GM13977 (cell line): Measurements from ENCODE around the gene ZNF76.
A peak's percentile ranks its signal among the peaks of the same experiment; 100 is the strongest.

Source experiments
- DNase-seq: peaks from one replicate; pipeline ENCODE4 v3.0.0; 2012; ENCODE audit warnings: low spot score
- in situ Hi-C: fragments of 300-500 bp; cut with MboI; formaldehyde crosslinking; loops from one replicate; pipeline ENCODE4 v1.12.0; 2022; ENCODE audit warnings: low sequenced_read_pairs, low pct_unique_long_range_greater_than_20kb, mixed read lengths, inconsistent platforms; ENCODE audit not compliant: unreplicated experiment
- TF ChIP-seq, protein P1 (sequence below): IDR thresholded peaks from 2 replicates; pipeline ENCODE4 v1.5.1; 2012; ENCODE audit warnings: mild to moderate bottlenecking, control low read depth; ENCODE audit not compliant: insufficient read depth; ENCODE audit errors: extremely low read depth, missing control alignments

ZNF76 gene

DNA sequence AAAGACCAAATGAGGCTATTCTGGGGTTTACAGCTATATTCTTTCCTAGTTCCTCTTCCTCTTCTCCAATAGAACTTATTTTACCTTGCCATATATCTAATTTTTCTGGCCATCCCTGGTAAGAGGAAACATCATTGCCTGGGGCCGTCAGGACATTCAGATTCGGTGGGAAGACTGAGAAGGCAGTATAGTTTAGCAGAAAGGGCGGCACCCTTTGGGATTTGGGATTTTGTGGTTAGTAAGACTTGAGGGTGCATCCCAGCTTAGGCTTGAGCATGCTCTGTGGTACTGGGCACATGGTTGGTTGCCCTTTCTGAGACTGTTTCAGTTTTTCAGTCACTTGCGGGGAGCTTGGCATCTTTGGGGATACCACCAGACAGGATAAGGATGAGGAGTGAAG is 24.6 kb upstream of the ZNF76 start:
- in situ Hi-C loops = no loop called here
- TF ChIP-seq, protein P1, sequence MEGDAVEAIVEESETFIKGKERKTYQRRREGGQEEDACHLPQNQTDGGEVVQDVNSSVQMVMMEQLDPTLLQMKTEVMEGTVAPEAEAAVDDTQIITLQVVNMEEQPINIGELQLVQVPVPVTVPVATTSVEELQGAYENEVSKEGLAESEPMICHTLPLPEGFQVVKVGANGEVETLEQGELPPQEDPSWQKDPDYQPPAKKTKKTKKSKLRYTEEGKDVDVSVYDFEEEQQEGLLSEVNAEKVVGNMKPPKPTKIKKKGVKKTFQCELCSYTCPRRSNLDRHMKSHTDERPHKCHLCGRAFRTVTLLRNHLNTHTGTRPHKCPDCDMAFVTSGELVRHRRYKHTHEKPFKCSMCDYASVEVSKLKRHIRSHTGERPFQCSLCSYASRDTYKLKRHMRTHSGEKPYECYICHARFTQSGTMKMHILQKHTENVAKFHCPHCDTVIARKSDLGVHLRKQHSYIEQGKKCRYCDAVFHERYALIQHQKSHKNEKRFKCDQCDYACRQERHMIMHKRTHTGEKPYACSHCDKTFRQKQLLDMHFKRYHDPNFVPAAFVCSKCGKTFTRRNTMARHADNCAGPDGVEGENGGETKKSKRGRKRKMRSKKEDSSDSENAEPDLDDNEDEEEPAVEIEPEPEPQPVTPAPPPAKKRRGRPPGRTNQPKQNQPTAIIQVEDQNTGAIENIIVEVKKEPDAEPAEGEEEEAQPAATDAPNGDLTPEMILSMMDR = no peak
- DNase-seq = no peak

DNA sequence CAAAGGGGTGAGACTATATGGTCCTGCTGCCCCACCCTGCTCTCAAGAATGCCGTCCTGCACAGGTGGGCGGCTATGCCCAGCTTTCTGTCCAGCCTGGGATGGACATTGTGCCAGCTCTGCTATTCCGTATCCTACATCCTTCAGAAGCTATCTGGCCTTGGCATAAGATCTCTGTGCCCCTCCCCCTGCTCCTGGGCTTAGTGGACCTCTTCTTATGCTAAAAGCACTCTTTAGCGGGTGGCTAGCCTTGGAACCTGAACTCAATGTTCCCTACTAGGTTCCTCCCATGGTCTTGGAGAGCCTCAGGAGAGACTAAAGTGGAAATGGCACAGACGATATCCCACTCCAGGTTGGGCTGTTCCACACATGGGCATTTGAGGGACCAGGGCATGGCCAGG is 23.3 kb upstream of the ZNF76 start:
- no peak for DNase-seq
- in situ Hi-C loops = no loop called here
- TF ChIP-seq, protein P1 = no peak

DNA sequence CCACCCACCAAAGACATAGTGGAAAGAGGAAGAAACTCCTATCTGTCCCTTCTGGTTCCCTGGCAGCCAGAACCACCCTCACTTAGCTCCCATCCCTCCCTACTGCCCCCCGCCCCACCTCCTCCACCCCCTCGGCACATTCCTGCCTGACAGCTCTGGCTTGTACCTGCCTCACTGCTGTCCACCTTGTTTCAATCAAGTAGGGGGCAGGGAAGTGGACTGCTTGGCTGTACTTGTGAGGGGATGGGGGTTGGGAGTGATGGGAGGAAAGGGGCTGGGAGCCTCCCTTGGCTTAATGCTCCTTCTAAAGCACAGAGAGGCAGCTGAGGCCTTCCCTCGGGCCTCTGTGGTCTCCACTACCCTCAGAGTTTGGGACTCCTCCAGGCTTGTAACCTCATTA is 22.1 kb upstream of the ZNF76 start:
- in situ Hi-C loops = no loop called here

DNA sequence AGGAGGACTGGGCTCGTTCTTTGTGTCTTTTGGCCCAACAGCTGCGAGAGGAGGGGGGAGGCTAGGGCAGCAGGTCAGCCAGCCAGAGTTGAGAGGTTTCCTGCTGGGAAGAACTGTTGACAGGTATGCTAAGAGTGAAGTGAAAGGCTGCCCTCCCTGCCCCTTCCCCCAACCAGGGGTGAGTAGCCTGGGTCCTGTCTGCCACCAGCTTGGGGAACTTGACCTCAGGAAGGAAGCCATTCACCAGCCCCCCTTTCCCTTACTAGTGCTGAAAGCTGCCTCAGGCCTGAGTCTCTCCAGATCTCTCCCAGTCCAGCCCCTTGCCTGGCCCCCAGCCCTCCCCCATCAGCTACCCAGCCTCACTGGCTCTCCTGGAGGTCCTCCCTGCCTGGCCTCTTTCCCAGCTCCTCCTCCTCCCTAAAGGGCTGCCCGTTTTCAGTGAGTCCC is 20.7 kb upstream of the ZNF76 start:
- no peak for DNase-seq
- in situ Hi-C loops = no loop called here
- TF ChIP-seq, protein P1 = no peak

More for the DNA sequence above, 22.1 kb upstream of the ZNF76 start:
- TF ChIP-seq, protein P1 = no peak
- DNase-seq = no peak

DNA sequence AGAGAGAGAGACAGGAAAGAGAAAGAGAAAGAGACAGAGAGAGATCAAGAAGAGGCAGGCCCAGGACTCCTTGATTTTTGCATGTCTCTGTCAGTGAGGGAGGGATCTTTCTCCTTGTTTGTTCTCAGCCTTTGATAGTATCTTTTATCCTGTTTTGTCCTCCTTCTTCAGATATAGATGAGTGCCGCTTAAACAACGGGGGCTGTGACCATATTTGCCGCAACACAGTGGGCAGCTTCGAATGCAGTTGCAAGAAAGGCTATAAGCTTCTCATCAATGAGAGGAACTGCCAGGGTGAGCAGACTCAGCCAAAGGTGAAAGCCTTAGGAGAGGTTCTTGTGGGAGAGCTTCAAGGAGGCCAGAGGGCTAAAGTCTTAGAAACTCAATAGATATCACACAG is 20.0 kb upstream of the ZNF76 start:
- in situ Hi-C loops = no loop called here
- DNase-seq = no peak
- TF ChIP-seq, protein P1 = no peak

DNA sequence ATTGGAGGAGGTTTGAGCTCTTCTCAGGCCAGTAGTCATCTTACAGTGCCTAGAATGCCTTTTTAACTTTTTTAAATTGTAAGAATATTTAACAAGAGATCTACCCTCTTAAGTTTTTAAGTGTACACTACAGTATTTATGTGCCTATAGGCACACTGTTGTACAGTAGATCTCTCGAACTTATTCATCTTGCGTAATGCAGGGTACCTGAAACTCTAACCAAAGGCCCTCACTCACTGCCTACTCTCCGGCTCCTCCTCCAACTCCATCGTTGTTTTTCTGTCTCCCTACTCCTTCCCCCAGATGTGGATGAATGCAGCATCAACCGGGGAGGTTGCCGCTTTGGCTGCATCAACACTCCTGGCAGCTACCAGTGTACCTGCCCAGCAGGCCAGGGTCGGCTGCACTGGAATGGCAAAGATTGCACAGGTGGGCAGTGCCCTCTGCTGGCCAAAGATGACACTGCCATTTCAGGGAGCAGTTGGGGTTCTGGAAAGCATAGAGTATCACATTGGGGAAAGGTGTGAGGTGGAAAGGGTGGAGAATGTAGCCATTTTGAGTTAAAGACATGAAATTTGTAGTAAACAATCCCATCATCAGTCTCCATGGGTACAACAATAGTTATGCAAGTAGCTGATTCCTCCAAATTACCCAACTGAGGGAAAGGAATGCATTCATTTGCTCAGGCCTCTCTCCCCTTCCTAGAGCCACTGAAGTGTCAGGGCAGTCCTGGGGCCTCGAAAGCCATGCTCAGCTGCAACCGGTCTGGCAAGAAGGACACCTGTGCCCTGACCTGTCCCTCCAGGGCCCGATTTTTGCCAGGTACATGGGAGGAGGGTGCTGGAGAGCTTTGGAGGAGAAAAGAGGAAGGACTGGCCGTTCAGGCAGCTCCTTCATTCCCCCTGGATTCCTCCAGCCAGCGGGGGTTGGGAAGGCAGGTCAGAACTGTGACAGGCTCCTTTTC is 18.4 kb upstream of the ZNF76 start:
- peak; percentile 88 for DNase-seq
- TF ChIP-seq, protein P1 = peak; percentile 96
- in situ Hi-C loops = no loop called here
